Measurements from ENCODE around the gene SEPTIN8. TPM values are rescaled to one million over a fixed set of nuclear protein-coding genes. Genes with fewer than 3 reads are reported as not detected.

Gene SEPTIN8
- total RNA-seq, 1 experiment from 2014 or later, result 38.2 TPM

GRCh38 chr5:132808448-132808847 lies 31.4 kb upstream of the SEPTIN8 start:
- H2AK5ac ChIP-seq (ENCODE audit: insufficient read length, low read length), result no peak overlapping the region
- no peak overlapping the region for H4K5ac ChIP-seq (ENCODE audit: insufficient read length, low read depth, low read length)
- no peak for DNase-seq
- H3K27me3 Mint-ChIP-seq (ENCODE audit: low read depth), result peaks cover 64% of the 10 kb centered on the region
- H3K79me1 ChIP-seq (ENCODE audit: insufficient read depth, low read depth, low read length, poor library complexity, severe bottlenecking), result no peaks in the 10 kb centered on the region
- H3K27me3 ChIP-seq (ENCODE audit: insufficient read depth, low read length), result peaks cover 16% of the 10 kb centered on the region
- H2BK12ac ChIP-seq (ENCODE audit: insufficient read length, low read depth, low read length), result no peak overlapping the region
- H2AFZ ChIP-seq (ENCODE audit: low read length), result no peak overlapping the region
- H3K56ac ChIP-seq (ENCODE audit: insufficient read length, low read depth, low read length), result no peak overlapping the region
- no peak overlapping the region for H3K4me2 ChIP-seq (ENCODE audit: insufficient read depth, insufficient read length, low read length)
- H3K27ac Mint-ChIP-seq, result no peak overlapping the region
- no peak overlapping the region for H3K18ac ChIP-seq (ENCODE audit: insufficient read length, low read depth, low read length)
- H3K36me3 Mint-ChIP-seq (ENCODE audit: insufficient read depth in 1 of 3, low read depth in 3 of 3), result no peaks in the 10 kb centered on the region; a peak in 1 of 7 replicates
- H3K9me3 ChIP-seq (ENCODE audit: control insufficient read depth, low read depth, low read length), result no peaks in the 10 kb centered on the region
- no peaks in the 10 kb centered on the region for H4K20me1 ChIP-seq (ENCODE audit: control insufficient read depth, insufficient read depth, insufficient read length)
- H3T11ph ChIP-seq (ENCODE audit: low read length), result no peak overlapping the region
- no CpG with 5 or more reads among the region's 2 CpGs for WGBS (ENCODE audit: extremely low coverage, insufficient read length, low lambda C conversion rate)
- H3K4me1 Mint-ChIP-seq, result peaks cover 13 to 26% of the 10 kb centered on the region in 2 experiments
- H3K4ac ChIP-seq (ENCODE audit: low read depth, low read length), result no peak overlapping the region
- H3K27ac ChIP-seq (ENCODE audit: insufficient read length, low read depth, low read length), result no peak overlapping the region
- no peak overlapping the region for H4K91ac ChIP-seq (ENCODE audit: insufficient read length, low read depth, low read length)
- no peaks in the 10 kb centered on the region for H3K79me2 ChIP-seq (ENCODE audit: insufficient read depth, low read length)
- H2BK120ac ChIP-seq (ENCODE audit: low read depth, low read length, poor library complexity, severe bottlenecking), result no peak overlapping the region
- no peak overlapping the region for H3K23ac ChIP-seq (ENCODE audit: insufficient read length, low read depth, low read length)
- no peak overlapping the region for H3K14ac ChIP-seq (ENCODE audit: insufficient read depth, low read length)
- TF ChIP-seq CTCF (conservative IDR thresholded peaks at IDR 0.05), result no peak
- H3K9me3 Mint-ChIP-seq, result no peaks in the 10 kb centered on the region; a peak in 1 of 5 replicates
- H3K4me3 Mint-ChIP-seq, result no peak overlapping the region
- no peaks in the 10 kb centered on the region for H3K23me2 ChIP-seq (ENCODE audit: insufficient read length, low read depth, low read length, poor library complexity, severe bottlenecking)
- H2BK20ac ChIP-seq (ENCODE audit: low read depth, low read length, poor library complexity, severe bottlenecking), result no peak overlapping the region
- no peak overlapping the region for H2BK5ac ChIP-seq (ENCODE audit: insufficient read length, low read length)
- no peak overlapping the region for H2BK15ac ChIP-seq (ENCODE audit: low read depth, low read length)
- no peak overlapping the region for H3K9ac ChIP-seq (ENCODE audit: extremely low read depth, insufficient read length, low read length)
- H3K4me1 ChIP-seq (ENCODE audit: insufficient read depth, low read length), result no peaks in the 10 kb centered on the region
- no peak overlapping the region for H4K8ac ChIP-seq (replicated peaks; ENCODE audit: insufficient read length, low read depth, low read length)

Measured in H9 (cell line).